Gastrocnemius medialis (tissue), 4 donors: ENCODE results near the gene SPSB2. TPM values are rescaled to one million over a fixed set of nuclear protein-coding genes. Genes with fewer than 3 reads are reported as not detected.

ENCODE experiments used
- ATAC-seq, 2 donors: fragments of 150-250 bp; one replicate each; pipeline ENCODE4 v1.9.1; 2016
- DNase-seq, 2 donors: peaks; one replicate each; pipeline ENCODE4 v3.0.0-alpha.2; 2019
- H3K27ac ChIP-seq, 4 donors: fragments of 200-600 bp; sonication (generic); 1 replicate in 1 of 4; 2 replicates in 3 of 4; pipeline ENCODE4 v1.5.1; 2016 to 2018; ENCODE audit warnings: mild to moderate bottlenecking in 2 of 4, moderate library complexity in 1 of 4
- H3K27me3 ChIP-seq, 3 donors: fragments of 200-600 bp; sonication (generic) in 2 of 3; 1 replicate in 1 of 3; 2 replicates in 2 of 3; pipeline versions ENCODE4 v1.5.1 to v1.6.0; 2016 to 2019; ENCODE audit warnings: mild to moderate bottlenecking in 1 of 3, moderate library complexity in 1 of 3
- H3K36me3 ChIP-seq, 2 donors: fragments of 200-600 bp; sonication (generic) in 1 of 2; one replicate each; pipeline ENCODE4 v1.5.1; 2017 to 2018
- H3K4me1 ChIP-seq, 2 donors: fragments of 200-600 bp; sonication (generic) in 1 of 2; one replicate each; pipeline ENCODE4 v1.5.1; 2016 to 2017; ENCODE audit warnings: mild to moderate bottlenecking in 2 of 2
- H3K4me3 ChIP-seq, 4 donors: fragments of 200-600 bp; sonication (generic) in 3 of 4; 1 replicate in 1 of 4; 2 replicates in 3 of 4; pipeline ENCODE4 v1.5.1; 2016 to 2019; ENCODE audit warnings: mild to moderate bottlenecking in 2 of 4
- H3K9me3 ChIP-seq, 3 donors: fragments of 200-600 bp; sonication (generic) in 2 of 3; 1 replicate in 1 of 3; 2 replicates in 2 of 3; pipeline ENCODE4 v1.5.1; 2016 to 2019
- POLR2A ChIP-seq, 2 donors: fragments of 450-650 bp; IDR thresholded peaks; one replicate each; pipeline ENCODE4 v1.6.1; 2017; ENCODE audit warnings: antibody characterized with exemption in 2 of 2, mild to moderate bottlenecking in 2 of 2, moderate library complexity in 2 of 2
- in situ Hi-C, 4 donors: fragments of 200-750 bp; cut with MboI; loops; one replicate each; pipeline versions ENCODE4 v1.15.0 to v1.8.0; 2017; ENCODE audit warnings: low sequenced_read_pairs in 4 of 4
- intact Hi-C: fragments of 100-400 bp; cut with DNase I; formaldehyde crosslinking; loops from one replicate; pipeline ENCODE4 v1.15.1; 2023; ENCODE audit warnings: low total_unique reads
- total RNA-seq, 4 donors: library from RNA; depleted of rRNA; stranded (reverse); fragments of >200 nt; gene quantifications; one replicate each; pipeline versions ENCODE4 v1.1.0 to v1.2.3, GENCODE V29; 2016
- TF ChIP-seq, protein P1 (sequence below), 5 experiments: fragments of 450-650 bp in 3 of 5; fragments of 200-600 bp in 2 of 5; sonication (generic) in 2 of 5; IDR thresholded peaks in 4 of 5; conservative IDR thresholded peaks in 1 of 5; 1 replicate in 4 of 5; 2 replicates in 1 of 5; pipeline ENCODE4 v1.5.1; 2016 to 2019; ENCODE audit warnings: antibody characterized with exemption in 5 of 5, mild to moderate bottlenecking in 3 of 5, moderate library complexity in 3 of 5

SPSB2 gene
- total RNA-seq, 4 donors from 2014 or later: 4.6 to 10.0 (median 5.0) TPM

DNA sequence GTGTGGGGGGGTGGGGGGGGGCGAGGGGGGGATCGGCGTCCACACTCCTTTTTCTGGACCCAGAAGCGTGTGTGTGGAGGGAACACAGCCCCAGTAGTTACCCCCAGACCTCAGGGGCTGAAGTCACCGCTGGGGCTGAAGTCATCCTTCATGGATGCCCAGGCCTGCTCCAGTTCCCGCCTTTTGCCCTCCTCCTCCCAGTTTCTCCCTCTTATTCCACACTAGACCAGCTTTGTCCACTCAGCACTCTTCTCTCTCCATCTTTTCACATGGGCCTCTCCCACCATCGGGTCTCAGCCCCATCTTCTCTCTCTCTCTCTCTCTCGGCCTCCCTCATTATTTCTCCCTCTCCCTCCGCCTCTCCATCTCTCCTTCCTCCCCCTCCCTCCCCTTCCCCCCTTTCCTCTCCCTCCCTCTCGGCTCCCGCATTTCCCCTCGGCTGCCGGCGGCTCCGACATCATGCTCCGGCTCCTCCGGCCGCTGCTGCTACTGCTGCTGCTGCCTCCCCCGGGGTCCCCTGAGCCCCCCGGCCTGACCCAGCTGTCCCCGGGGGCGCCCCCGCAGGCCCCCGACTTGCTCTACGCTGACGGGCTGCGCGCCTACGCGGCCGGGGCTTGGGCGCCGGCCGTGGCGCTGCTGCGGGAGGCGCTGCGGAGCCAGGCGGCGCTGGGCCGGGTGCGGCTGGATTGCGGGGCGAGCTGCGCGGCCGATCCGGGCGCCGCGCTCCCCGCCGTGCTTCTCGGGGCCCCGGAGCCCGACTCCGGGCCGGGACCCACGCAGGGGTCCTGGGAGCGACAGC is 44.9 kb downstream of the SPSB2 start, which contains the start of gene P3H3:
TSS of gene P3H3 (plus strand) at position 426 of the 799 bp plus-strand sequence. CDS start at position 460, 34 bp downstream.
- Histone ChIP-seq H3K27ac (peak within 1 kb of the TSS; percentile 45 to 54 (median 51)), H3K27me3 (peaks cover 22 to 61% (median 43%) of the 10 kb centered on the region in 3 donors), H3K9me3 (no peaks in the 10 kb centered on the region), H3K4me1 (peaks cover 3 to 11% of the 10 kb centered on the region in 2 donors), H3K36me3 (no peaks in the 10 kb centered on the region), H3K4me3 (peak within 1 kb of the TSS; percentile 49 to 67 (median 64))
- DNase-seq: no peak
- ATAC-seq: peak in 1 of 2 donors; percentile 22
- intact Hi-C loops: loop anchor here (2.0 to 5.0 kb wide), 3 partner anchors 49 to 91 kb away; partner anchors contain the start of gene MLF2
- in situ Hi-C loops: no loop called here
- TF ChIP-seq, protein P1, sequence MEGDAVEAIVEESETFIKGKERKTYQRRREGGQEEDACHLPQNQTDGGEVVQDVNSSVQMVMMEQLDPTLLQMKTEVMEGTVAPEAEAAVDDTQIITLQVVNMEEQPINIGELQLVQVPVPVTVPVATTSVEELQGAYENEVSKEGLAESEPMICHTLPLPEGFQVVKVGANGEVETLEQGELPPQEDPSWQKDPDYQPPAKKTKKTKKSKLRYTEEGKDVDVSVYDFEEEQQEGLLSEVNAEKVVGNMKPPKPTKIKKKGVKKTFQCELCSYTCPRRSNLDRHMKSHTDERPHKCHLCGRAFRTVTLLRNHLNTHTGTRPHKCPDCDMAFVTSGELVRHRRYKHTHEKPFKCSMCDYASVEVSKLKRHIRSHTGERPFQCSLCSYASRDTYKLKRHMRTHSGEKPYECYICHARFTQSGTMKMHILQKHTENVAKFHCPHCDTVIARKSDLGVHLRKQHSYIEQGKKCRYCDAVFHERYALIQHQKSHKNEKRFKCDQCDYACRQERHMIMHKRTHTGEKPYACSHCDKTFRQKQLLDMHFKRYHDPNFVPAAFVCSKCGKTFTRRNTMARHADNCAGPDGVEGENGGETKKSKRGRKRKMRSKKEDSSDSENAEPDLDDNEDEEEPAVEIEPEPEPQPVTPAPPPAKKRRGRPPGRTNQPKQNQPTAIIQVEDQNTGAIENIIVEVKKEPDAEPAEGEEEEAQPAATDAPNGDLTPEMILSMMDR (IDR thresholded peaks at IDR 0.05 in 4 of 5, conservative IDR thresholded peaks at IDR 0.05 in 1 of 5): no peak
- no peak for TF ChIP-seq POLR2A (IDR thresholded peaks at IDR 0.05)

DNA sequence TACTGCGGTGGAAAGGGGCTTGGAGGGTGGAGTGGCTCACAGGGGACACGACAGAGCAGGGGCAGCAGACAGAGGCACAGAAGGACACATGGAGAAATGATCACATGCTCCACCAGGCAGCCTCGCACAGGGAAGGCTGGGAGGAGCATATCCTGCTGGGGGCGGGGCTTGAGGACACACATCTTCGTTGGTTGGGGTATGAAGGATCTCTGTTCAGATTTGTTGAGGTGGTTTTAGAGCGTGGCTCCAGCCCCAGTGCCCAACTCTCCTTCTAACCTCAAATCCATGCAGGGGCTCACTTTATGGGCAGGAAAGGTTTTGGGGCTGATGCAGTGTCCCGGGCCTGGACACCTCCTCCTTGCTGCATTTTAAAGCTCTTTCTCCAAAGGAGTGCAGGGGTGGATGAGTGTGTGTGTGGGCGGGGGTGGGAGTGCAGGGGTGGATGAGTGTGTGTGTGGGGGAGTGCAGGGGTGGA is 45.6 kb downstream of the SPSB2 start:
- no peaks in the 10 kb centered on the region for H3K36me3 ChIP-seq
- in situ Hi-C loops (no loop called here), intact Hi-C loops (loop anchor here (2.0 to 5.0 kb wide), 3 partner anchors 49 to 90 kb away; partner anchors contain the start of gene MLF2)
- H3K27ac ChIP-seq: peak overlapping the region; percentile 37 to 45 (median 38)
- peaks cover 26 to 66% (median 46%) of the 10 kb centered on the region in 3 donors for H3K27me3 ChIP-seq
- DNase-seq: peak; percentile 50 to 67
- no peaks in the 10 kb centered on the region for H3K9me3 ChIP-seq
- TF ChIP-seq, protein P1 (IDR thresholded peaks at IDR 0.05 in 4 of 5, conservative IDR thresholded peaks at IDR 0.05 in 1 of 5): no peak
- no peak for TF ChIP-seq POLR2A (IDR thresholded peaks at IDR 0.05)
- peaks cover 3 to 11% of the 10 kb centered on the region in 2 donors for H3K4me1 ChIP-seq
- H3K4me3 ChIP-seq: no peak overlapping the region
- ATAC-seq: peak; percentile 47 to 54

DNA sequence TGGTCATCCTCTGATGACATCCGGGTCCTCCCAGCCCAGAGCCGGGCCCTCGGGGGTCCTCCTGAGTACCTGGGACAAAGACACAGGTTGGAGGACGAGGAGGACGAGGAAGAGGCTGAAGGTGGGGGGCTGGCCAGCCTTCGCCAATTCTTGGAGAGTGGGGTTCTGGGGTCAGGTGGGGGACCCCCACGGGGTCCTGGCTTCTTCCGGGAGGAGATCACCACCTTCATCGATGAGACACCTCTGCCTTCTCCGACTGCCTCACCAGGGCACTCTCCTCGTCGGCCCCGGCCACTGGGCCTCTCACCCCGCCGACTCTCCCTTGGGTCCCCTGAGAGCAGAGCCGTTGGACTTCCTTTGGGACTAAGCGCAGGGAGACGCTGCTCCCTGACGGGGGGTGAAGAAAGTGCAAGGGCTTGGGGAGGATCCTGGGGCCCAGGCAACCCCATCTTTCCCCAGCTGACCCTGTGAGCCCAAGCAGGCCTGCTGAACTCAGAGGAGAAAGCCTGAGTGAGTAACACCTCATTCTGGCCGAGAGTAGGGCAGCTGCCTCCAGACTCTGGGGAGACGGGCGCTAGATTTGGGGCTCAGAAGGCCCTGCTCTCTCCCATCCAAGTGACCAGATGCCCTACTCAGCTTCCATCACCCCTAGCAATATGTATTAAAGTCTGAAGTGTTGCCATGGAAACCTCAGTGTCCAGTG is 46.2 kb downstream of the SPSB2 start:
- in situ Hi-C loops (no loop called here), intact Hi-C loops (loop anchor here (2.0 to 5.0 kb wide), 3 partner anchors 48 to 90 kb away; partner anchors contain the start of gene MLF2)
- Histone ChIP-seq H3K4me3 (no peak overlapping the region), H3K36me3 (no peaks in the 10 kb centered on the region), H3K9me3 (no peaks in the 10 kb centered on the region), H3K27me3 (peaks cover 30 to 72% (median 52%) of the 10 kb centered on the region in 3 donors), H3K4me1 (peaks cover 3 to 11% of the 10 kb centered on the region in 2 donors), H3K27ac (peak overlapping the region; percentile 37 to 45 (median 38))
- TF ChIP-seq, protein P1 (IDR thresholded peaks at IDR 0.05 in 4 of 5, conservative IDR thresholded peaks at IDR 0.05 in 1 of 5): no peak
- no peak for TF ChIP-seq POLR2A (IDR thresholded peaks at IDR 0.05)
- ATAC-seq (no peak), DNase-seq (no peak)

DNA sequence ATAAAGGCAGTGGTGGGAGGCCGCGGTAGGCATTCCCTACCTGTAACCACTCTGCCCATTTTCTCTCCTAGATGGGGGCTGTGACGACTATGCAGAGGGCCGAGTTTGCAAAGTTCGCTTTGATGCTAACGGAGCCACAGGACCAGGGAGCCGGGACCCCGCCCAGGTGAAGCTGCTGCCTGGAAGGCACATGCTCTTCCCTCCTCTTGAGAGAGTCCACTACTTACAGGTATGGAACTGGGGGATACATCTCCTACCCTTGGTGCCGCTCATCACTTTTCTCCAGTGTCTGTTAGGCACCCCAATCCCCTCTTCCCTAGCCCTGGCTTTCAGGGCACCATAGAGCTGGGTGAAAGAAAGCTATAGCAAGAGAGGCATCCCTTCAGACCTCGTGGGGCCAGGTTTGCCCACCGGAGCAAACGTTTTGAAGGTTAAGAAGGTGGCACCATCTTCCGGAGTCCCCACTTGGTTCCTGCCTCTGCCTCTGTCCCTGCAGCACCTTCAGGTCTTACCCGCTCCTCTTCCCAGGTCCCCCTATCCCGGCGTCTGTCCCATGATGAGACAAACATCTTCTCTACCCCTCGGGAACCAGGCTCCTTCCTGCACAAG is 46.9 kb downstream of the SPSB2 start:
- intact Hi-C loops: loop anchor here (2.0 to 5.0 kb wide), 3 partner anchors 47 to 89 kb away; partner anchors contain the start of gene MLF2
- ATAC-seq (no peak), DNase-seq (no peak)
- Histone ChIP-seq H3K27ac (no peak overlapping the region), H3K27me3 (peaks cover 31 to 78% (median 53%) of the 10 kb centered on the region in 3 donors), H3K4me3 (no peak overlapping the region), H3K4me1 (peaks cover 3 to 11% of the 10 kb centered on the region in 2 donors), H3K36me3 (no peaks in the 10 kb centered on the region), H3K9me3 (no peaks in the 10 kb centered on the region)
- in situ Hi-C loops: no loop called here
- TF ChIP-seq, protein P1 (IDR thresholded peaks at IDR 0.05 in 4 of 5, conservative IDR thresholded peaks at IDR 0.05 in 1 of 5): no peak
- no peak for TF ChIP-seq POLR2A (IDR thresholded peaks at IDR 0.05)
